Measurements from ENCODE around the gene EIF4ENIF1.

The EIF4ENIF1 gene

GRCh38 chr22:31449506-31449905, 40.1 kb downstream of the EIF4ENIF1 start:
- no peak overlapping the region for H3K27ac ChIP-seq
- TF ChIP-seq CTCF (IDR thresholded peaks at IDR 0.05; ENCODE audit: low read depth, low read length) = no peak

GRCh38 chr22:31448382-31448781, 41.3 kb downstream of the EIF4ENIF1 start:
- H3K9me3 ChIP-seq (ENCODE audit: severe bottlenecking) = no peaks in the 10 kb centered on the region
- H3K27me3 ChIP-seq (ENCODE audit: insufficient read depth, low read depth, severe bottlenecking) = no peaks in the 10 kb centered on the region
- H3K36me3 ChIP-seq = peaks cover 69% of the 10 kb centered on the region
- no peak for TF ChIP-seq CTCF (IDR thresholded peaks at IDR 0.05; ENCODE audit: low read depth, low read length)
- no peak overlapping the region for H3K27ac ChIP-seq
- no peak overlapping the region for H3K4me3 ChIP-seq (ENCODE audit: low read depth, low read length)
- no peak for DNase-seq

More at GRCh38 chr22:31449506-31449905, 40.1 kb downstream of the EIF4ENIF1 start:
- no peaks in the 10 kb centered on the region for H3K9me3 ChIP-seq (ENCODE audit: severe bottlenecking)
- no peaks in the 10 kb centered on the region for H3K27me3 ChIP-seq (ENCODE audit: insufficient read depth, low read depth, severe bottlenecking)
- H3K36me3 ChIP-seq = peaks cover 69% of the 10 kb centered on the region
- DNase-seq = no peak
- H3K4me3 ChIP-seq (ENCODE audit: low read depth, low read length) = no peak overlapping the region

- peaks cover 74% of the 10 kb centered on the region for H3K36me3 ChIP-seq
- H3K27me3 ChIP-seq (ENCODE audit: insufficient read depth, low read depth, severe bottlenecking) = no peaks in the 10 kb centered on the region
- H3K9me3 ChIP-seq (ENCODE audit: severe bottlenecking) = no peaks in the 10 kb centered on the region
- no peak for TF ChIP-seq CTCF (IDR thresholded peaks at IDR 0.05; ENCODE audit: low read depth, low read length)
- no peak for DNase-seq
- H3K27ac ChIP-seq = no peak overlapping the region
- no peak overlapping the region for H3K4me3 ChIP-seq (ENCODE audit: low read depth, low read length)
Observed at GRCh38 chr22:31447337-31447736, 42.3 kb downstream of the EIF4ENIF1 start.

- peaks cover 80% of the 10 kb centered on the region for H3K36me3 ChIP-seq
- H3K9me3 ChIP-seq (ENCODE audit: severe bottlenecking) = no peaks in the 10 kb centered on the region
- no peak for DNase-seq
- no peak overlapping the region for H3K4me3 ChIP-seq (ENCODE audit: low read depth, low read length)
- TF ChIP-seq CTCF (IDR thresholded peaks at IDR 0.05; ENCODE audit: low read depth, low read length) = no peak
- no peaks in the 10 kb centered on the region for H3K27me3 ChIP-seq (ENCODE audit: insufficient read depth, low read depth, severe bottlenecking)
- H3K27ac ChIP-seq = no peak overlapping the region
Observed at GRCh38 chr22:31446767-31447166, 42.9 kb downstream of the EIF4ENIF1 start.

- H3K36me3 ChIP-seq = peaks cover 83% of the 10 kb centered on the region
- H3K9me3 ChIP-seq (ENCODE audit: severe bottlenecking) = no peaks in the 10 kb centered on the region
- no peak for TF ChIP-seq CTCF (IDR thresholded peaks at IDR 0.05; ENCODE audit: low read depth, low read length)
- no peaks in the 10 kb centered on the region for H3K27me3 ChIP-seq (ENCODE audit: insufficient read depth, low read depth, severe bottlenecking)
- no peak overlapping the region for H3K4me3 ChIP-seq (ENCODE audit: low read depth, low read length)
- no peak overlapping the region for H3K27ac ChIP-seq
- no peak for DNase-seq
Observed at GRCh38 chr22:31446208-31446607, 43.4 kb downstream of the EIF4ENIF1 start.

GRCh38 chr22:31445642-31446041, 44.0 kb downstream of the EIF4ENIF1 start:
- no peak for TF ChIP-seq CTCF (IDR thresholded peaks at IDR 0.05; ENCODE audit: low read depth, low read length)
- H3K4me3 ChIP-seq (ENCODE audit: low read depth, low read length) = no peak overlapping the region
- peaks cover 89% of the 10 kb centered on the region for H3K36me3 ChIP-seq
- DNase-seq = no peak
- H3K9me3 ChIP-seq (ENCODE audit: severe bottlenecking) = no peaks in the 10 kb centered on the region
- no peak overlapping the region for H3K27ac ChIP-seq
- H3K27me3 ChIP-seq (ENCODE audit: insufficient read depth, low read depth, severe bottlenecking) = no peaks in the 10 kb centered on the region

Data from WERI-Rb-1 (cell line).